Upper lobe of left lung (tissue), 6 donors: Measurements from ENCODE around the gene DPP3. TPM values are rescaled to one million over a fixed set of nuclear protein-coding genes. Genes with fewer than 3 reads are reported as not detected.

Source experiments
- ATAC-seq, 2 donors: fragments of 200-7000 bp; cut with Tn5 transposase; one replicate each; pipeline ENCODE4 v1.9.1; 2022; ENCODE audit warnings: mild to moderate bottlenecking in 2 of 2, moderate library complexity in 2 of 2; ENCODE audit not compliant: low FRiP score in 2 of 2
- DNase-seq, 2 donors: peaks; one replicate each; pipeline ENCODE4 v3.0.0-alpha.2; 2019 to 2020
- H3K27ac ChIP-seq, 4 donors: fragments of 200-600 bp; sonication (generic); one replicate each; pipeline ENCODE4 v1.5.1; 2016 to 2019
- H3K27me3 ChIP-seq, 4 donors: fragments of 200-600 bp; sonication (generic); one replicate each; pipeline ENCODE4 v1.5.1; 2017 to 2019
- H3K36me3 ChIP-seq, 4 donors: fragments of 200-600 bp; sonication (generic); one replicate each; pipeline ENCODE4 v1.5.1; 2016 to 2019
- H3K4me1 ChIP-seq, 4 donors: fragments of 200-600 bp; sonication (generic); one replicate each; pipeline ENCODE4 v1.5.1; 2018 to 2019
- H3K4me3 ChIP-seq, 4 donors: fragments of 200-600 bp; sonication (generic); one replicate each; pipeline ENCODE4 v1.5.1; 2017 to 2019; ENCODE audit warnings: mild to moderate bottlenecking in 2 of 4, moderate library complexity in 1 of 4
- H3K9me3 ChIP-seq, 4 donors: fragments of 200-600 bp; sonication (generic); one replicate each; pipeline ENCODE4 v1.5.1; 2018 to 2019
- EP300 ChIP-seq, 4 donors: sonication (generic); formaldehyde crosslinking; IDR thresholded peaks; one replicate each; pipeline ENCODE4 v1.5.1; 2017; ENCODE audit warnings: antibody characterized with exemption in 4 of 4, control low read depth in 2 of 4
- POLR2A ChIP-seq, 4 donors: fragments of 450-650 bp; IDR thresholded peaks; one replicate each; pipeline ENCODE4 v1.5.1; 2016 to 2017; ENCODE audit warnings: antibody characterized with exemption in 4 of 4, mild to moderate bottlenecking in 2 of 4
- POLR2AphosphoS5 ChIP-seq, 2 donors: sonication (generic); formaldehyde crosslinking; IDR thresholded peaks; one replicate each; pipeline ENCODE4 v1.5.1; 2017; ENCODE audit warnings: antibody characterized with exemption in 2 of 2
- WGBS, 2 donors: methylation state at CpG; one replicate each; pipeline ENCODE4 v1.1.5; 2017 to 2018; 5-methylcytosine and 5-hydroxymethylcytosine counted together
- total RNA-seq, 6 donors: library from RNA; depleted of rRNA in 4 of 6; stranded (reverse); fragments of >200 nt in 4 of 6; gene quantifications; one replicate each; pipeline versions ENCODE4 v1.1.0 to v1.2.1, GENCODE V29; 2016 to 2021
- TF ChIP-seq, protein P1 (sequence below), 6 experiments: fragments of 450-650 bp in 4 of 6; fragments of 200-600 bp in 2 of 6; sonication (generic) in 2 of 6; IDR thresholded peaks; one replicate each; pipeline ENCODE4 v1.5.1; 2016 to 2019; ENCODE audit warnings: antibody characterized with exemption in 6 of 6
- donor health status: DM: no; HTN: no; CAD: no; lungs with moderate emphysema.
- donor health status: DM: no; HTN: yes; CAD: no; lungs with severe emphysema.

The DPP3 gene
- total RNA-seq, 6 donors from 2014 or later, result 19.3 to 79.6 (median 44.9) TPM

DNA sequence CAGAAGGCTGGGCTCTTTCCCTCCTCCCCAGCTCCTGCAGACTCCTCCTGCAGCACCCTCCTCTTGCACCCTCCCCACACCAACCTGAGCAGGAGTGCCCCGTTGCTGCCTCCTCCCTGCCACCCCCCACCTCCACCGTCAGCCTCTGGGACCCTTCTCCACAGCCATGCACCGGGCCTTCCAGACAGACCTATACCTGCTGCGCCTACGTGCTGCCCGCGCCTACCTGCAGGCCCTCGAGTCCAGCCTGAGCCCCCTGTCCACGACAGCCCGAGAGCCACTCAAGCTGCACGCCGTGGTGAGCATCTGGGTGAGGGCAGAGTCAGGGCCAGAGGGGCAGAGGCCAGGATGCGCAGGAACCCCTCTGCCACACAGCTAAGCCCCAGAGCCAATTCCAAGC is 49.4 kb downstream of the DPP3 start:
- H3K27me3 ChIP-seq, result no peaks in the 10 kb centered on the region
- TF ChIP-seq POLR2A (IDR thresholded peaks at IDR 0.05), result no peak
- TF ChIP-seq EP300 (IDR thresholded peaks at IDR 0.05), result no peak
- H3K27ac ChIP-seq, result no peak overlapping the region
- no peaks in the 10 kb centered on the region for H3K9me3 ChIP-seq
- DNase-seq, result no peak
- H3K36me3 ChIP-seq, result peaks cover 0 to 31% (median 14%) of the 10 kb centered on the region in 4 donors
- no peak overlapping the region for H3K4me3 ChIP-seq
- ATAC-seq, result peak in 1 of 2 donors; percentile 32
- H3K4me1 ChIP-seq, result no peaks in the 10 kb centered on the region
- 90 to 92% methylated on average over 13 of the region's 13 CpGs for WGBS, 2 donors

DNA sequence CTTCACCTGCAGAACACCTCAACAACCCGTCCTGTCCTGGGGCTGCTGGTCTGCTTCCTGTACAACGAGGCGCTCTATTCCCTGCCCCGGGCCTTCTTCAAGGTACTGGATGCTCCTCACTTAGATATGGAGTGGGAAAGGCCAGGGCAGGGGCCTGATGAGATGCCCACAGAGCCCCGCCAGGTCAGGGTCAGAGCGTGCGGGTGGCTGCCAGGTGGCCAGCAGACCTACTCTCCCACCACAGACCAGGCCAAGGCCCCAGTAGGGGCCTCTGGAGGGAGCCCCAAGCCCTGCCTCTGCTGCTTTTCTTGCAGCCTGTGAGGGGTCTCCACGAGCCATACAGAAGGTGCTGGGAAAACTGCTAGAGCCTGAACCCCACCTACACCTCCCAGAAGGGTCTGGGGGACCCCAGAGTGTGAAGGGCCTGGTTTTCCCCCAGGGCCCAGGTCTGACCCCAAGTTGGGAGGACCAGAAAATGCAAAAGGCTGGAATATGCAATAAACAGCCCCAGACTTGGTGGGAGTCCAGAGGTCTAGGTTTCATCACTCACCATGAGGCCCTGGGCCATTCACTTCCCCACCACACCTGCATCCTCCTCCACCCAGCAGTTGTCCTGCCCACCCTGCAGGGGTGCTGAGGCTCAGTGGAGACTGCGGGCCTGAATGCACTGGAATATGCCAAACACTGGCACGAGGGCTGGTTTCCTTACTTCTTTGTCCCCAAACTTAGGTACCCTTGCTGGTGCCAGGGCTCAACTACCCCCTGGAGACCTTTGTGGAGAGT is 50.9 kb downstream of the DPP3 start:
- Histone ChIP-seq H3K27me3 (no peaks in the 10 kb centered on the region), H3K36me3 (peaks cover 0 to 46% (median 15%) of the 10 kb centered on the region in 4 donors), H3K4me3 (no peak overlapping the region), H3K4me1 (no peaks in the 10 kb centered on the region), H3K9me3 (no peaks in the 10 kb centered on the region), H3K27ac (no peak overlapping the region)
- ATAC-seq (peak in 1 of 2 donors; percentile 36), DNase-seq (no peak)
- 84 to 88% methylated on average over 8 to 10 of the region's 10 CpGs for WGBS, 2 donors
- TF ChIP-seq, protein P1, sequence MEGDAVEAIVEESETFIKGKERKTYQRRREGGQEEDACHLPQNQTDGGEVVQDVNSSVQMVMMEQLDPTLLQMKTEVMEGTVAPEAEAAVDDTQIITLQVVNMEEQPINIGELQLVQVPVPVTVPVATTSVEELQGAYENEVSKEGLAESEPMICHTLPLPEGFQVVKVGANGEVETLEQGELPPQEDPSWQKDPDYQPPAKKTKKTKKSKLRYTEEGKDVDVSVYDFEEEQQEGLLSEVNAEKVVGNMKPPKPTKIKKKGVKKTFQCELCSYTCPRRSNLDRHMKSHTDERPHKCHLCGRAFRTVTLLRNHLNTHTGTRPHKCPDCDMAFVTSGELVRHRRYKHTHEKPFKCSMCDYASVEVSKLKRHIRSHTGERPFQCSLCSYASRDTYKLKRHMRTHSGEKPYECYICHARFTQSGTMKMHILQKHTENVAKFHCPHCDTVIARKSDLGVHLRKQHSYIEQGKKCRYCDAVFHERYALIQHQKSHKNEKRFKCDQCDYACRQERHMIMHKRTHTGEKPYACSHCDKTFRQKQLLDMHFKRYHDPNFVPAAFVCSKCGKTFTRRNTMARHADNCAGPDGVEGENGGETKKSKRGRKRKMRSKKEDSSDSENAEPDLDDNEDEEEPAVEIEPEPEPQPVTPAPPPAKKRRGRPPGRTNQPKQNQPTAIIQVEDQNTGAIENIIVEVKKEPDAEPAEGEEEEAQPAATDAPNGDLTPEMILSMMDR (IDR thresholded peaks at IDR 0.05), result no peak
- no peak for TF ChIP-seq POLR2AphosphoS5 (IDR thresholded peaks at IDR 0.05)
- TF ChIP-seq POLR2A (IDR thresholded peaks at IDR 0.05), result no peak
- no peak for TF ChIP-seq EP300 (IDR thresholded peaks at IDR 0.05)

DNA sequence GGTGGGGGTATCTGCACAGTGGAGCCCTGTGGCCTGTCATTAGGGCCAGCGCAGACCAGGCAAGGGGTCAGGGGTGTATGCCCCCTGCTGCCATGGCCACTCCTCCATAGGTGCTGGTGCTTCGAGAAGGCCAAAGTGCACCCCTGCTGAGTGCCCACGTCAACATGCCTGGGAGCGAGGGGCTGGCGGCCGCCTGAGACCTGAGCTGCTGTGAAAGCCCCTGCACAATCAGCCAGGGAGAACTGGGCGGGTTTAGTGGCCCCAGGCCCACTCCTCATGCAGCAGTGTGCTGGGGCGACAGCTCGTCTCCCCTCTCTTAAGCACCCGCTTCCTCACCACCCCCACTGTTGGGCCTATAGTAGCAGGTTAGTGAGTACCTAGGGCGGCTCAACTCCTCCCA is 51.6 kb downstream of the DPP3 start:
- H3K27ac ChIP-seq, result no peak overlapping the region
- no peaks in the 10 kb centered on the region for H3K9me3 ChIP-seq
- peak in 1 of 2 donors; percentile 9 for ATAC-seq
- peaks cover 0 to 51% (median 15%) of the 10 kb centered on the region in 4 donors for H3K36me3 ChIP-seq
- no peaks in the 10 kb centered on the region for H3K27me3 ChIP-seq
- H3K4me1 ChIP-seq, result no peaks in the 10 kb centered on the region
- DNase-seq, result no peak
- WGBS, 2 donors, result 95 to 97% methylated on average over 6 to 8 of the region's 11 CpGs
- TF ChIP-seq POLR2A (IDR thresholded peaks at IDR 0.05) (no peak), POLR2AphosphoS5 (IDR thresholded peaks at IDR 0.05) (no peak), EP300 (IDR thresholded peaks at IDR 0.05) (no peak)
- TF ChIP-seq, protein P1 (IDR thresholded peaks at IDR 0.05), result no peak
- no peak overlapping the region for H3K4me3 ChIP-seq

DNA sequence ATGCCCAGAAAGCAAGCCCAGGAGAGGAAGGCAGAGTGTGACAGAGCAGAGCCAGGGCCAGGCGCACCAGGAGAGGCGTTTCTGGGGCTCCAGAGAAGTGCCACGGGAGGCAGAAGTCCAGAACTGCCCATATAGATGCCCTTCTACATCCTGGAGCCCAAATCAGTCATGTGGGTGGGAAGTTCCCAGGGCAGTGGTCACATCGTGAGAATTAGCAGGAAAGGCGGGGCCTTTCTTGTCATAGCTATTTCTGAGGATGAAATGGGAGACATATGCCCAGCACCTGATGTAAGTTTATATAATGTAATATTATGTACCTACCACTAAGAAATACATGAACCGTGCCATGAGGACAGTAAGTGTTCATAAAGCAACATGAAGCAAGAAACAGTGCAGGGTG is 52.5 kb downstream of the DPP3 start:
- 74 to 75% methylated on average over 6 of the region's 6 CpGs for WGBS, 2 donors
- ATAC-seq, result no peak

DNA sequence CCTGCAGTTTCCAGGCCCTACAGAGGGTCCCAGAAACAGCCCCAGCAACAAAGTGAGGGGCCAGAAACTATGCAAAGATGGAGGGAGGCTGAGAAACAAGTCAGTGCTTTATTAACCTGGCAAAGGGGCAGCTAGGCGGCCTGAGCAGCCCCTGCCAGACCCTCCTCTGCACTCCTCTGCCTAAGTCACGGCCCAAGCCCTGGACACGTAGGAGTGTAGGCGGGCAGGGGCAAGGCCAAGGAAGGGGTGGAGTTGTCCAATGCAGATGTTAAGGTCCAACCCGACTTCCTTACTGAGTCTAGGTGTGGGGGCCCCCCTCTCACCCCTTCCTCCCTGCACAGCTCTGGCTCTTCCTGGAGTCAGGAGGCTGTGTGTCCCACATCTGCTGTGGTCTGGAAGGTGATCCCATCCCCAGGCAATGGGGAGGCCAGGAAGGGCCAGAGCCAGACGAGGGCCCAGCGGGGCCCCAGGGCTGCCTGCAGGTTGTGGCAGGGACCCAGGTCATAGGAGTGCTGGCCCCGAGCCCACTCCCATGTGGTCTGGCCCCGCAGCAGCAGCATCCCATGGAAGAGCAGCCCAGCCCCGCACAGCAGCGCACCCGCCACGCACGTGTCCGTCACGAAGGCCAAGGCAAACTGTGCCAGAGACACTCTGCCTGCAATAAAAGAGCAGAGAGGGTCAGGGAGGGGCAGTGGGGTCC is 59.1 kb downstream of the DPP3 start:
- Histone ChIP-seq H3K36me3 (peaks cover 0 to 77% (median 36%) of the 10 kb centered on the region in 4 donors), H3K4me3 (no peak overlapping the region), H3K9me3 (no peaks in the 10 kb centered on the region), H3K27ac (no peak overlapping the region), H3K27me3 (no peaks in the 10 kb centered on the region), H3K4me1 (peaks cover 6 to 12% (median 11%) of the 10 kb centered on the region in 4 donors)
- no peak for DNase-seq
- peak in 1 of 2 donors; percentile 4 for ATAC-seq
- TF ChIP-seq, protein P1 (IDR thresholded peaks at IDR 0.05), result no peak
- TF ChIP-seq POLR2AphosphoS5 (IDR thresholded peaks at IDR 0.05), result no peak
- WGBS, 2 donors, result 92 to 100% methylated on average over 4 to 16 of the region's 16 CpGs

More for the DNA sequence above, 52.5 kb downstream of the DPP3 start:
- Histone ChIP-seq H3K27ac (no peak overlapping the region), H3K4me3 (no peak overlapping the region), H3K9me3 (no peaks in the 10 kb centered on the region), H3K27me3 (no peaks in the 10 kb centered on the region), H3K4me1 (no peaks in the 10 kb centered on the region), H3K36me3 (peaks cover 0 to 56% (median 17%) of the 10 kb centered on the region in 4 donors)
- TF ChIP-seq POLR2AphosphoS5 (IDR thresholded peaks at IDR 0.05) (no peak), EP300 (IDR thresholded peaks at IDR 0.05) (no peak)
- TF ChIP-seq, protein P1 (IDR thresholded peaks at IDR 0.05), result no peak
- no peak for DNase-seq
